22Rv1 (cell line): Measurements from ENCODE around the gene THOP1.

ENCODE experiments used
- H3K27ac ChIP-seq: fragments of 450-650 bp; 2 replicates; pipeline ENCODE4 v1.5.1; 2017
- ZFX ChIP-seq: fragments of 450-650 bp; IDR thresholded peaks from 2 replicates; pipeline ENCODE4 v1.6.1; 2017; ENCODE audit warnings: antibody characterized with exemption, borderline replicate concordance
- TF ChIP-seq, protein P1 (sequence below): fragments of 450-650 bp; IDR thresholded peaks from 2 replicates; pipeline ENCODE4 v1.5.1; 2017; ENCODE audit warnings: mild to moderate bottlenecking

The THOP1 gene

DNA sequence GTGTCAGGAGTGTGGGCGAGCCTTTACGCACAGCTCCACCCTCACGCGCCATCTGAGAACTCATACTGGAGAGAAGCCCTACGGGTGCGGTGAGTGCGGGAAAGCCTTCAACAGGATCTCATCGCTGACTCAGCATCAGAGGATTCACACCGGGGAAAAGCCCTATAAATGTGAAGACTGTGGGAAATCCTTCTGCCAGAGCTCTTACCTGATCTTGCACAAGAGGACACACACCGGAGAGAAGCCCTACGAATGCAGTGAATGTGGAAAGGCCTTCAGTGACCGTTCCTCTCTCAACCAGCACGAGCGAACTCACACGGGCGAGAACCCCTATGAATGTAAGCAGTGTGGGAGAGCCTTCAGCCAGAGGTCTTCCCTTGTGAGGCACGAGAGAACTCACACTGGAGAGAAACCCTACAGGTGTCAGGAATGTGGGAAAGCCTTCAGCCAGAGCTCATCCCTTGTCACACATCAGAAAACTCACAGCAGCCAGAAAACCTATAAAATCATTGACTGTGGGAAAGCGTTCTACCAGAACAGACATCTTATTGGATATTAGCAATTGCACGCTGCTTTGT lies 49.1 kb downstream of the THOP1 start:
- H3K27ac ChIP-seq = no peak overlapping the region
- TF ChIP-seq ZFX = no peak
- TF ChIP-seq, protein P1, sequence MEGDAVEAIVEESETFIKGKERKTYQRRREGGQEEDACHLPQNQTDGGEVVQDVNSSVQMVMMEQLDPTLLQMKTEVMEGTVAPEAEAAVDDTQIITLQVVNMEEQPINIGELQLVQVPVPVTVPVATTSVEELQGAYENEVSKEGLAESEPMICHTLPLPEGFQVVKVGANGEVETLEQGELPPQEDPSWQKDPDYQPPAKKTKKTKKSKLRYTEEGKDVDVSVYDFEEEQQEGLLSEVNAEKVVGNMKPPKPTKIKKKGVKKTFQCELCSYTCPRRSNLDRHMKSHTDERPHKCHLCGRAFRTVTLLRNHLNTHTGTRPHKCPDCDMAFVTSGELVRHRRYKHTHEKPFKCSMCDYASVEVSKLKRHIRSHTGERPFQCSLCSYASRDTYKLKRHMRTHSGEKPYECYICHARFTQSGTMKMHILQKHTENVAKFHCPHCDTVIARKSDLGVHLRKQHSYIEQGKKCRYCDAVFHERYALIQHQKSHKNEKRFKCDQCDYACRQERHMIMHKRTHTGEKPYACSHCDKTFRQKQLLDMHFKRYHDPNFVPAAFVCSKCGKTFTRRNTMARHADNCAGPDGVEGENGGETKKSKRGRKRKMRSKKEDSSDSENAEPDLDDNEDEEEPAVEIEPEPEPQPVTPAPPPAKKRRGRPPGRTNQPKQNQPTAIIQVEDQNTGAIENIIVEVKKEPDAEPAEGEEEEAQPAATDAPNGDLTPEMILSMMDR = no peak

DNA sequence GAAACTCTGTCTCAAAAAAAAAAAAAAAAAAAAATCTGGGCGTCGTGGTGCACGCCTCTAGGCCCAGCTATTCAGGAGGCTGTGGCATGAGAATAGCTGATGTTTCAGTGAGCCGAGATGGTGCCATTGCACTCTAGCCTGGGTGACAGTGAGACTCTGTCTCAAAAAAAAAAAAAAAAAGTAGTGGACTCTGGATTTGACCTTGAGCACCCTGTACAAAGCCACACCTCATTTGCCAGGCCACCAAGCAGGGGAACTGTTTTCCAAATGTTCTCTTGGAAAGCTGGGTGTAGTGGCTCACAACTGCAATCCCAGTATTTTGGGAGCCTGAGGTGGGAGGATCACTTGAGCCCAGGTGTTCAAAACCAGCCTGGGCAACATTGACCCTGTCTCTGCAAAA lies 52.1 kb downstream of the THOP1 start:
- TF ChIP-seq, protein P1 = no peak
- no peak for TF ChIP-seq ZFX
- H3K27ac ChIP-seq = no peak overlapping the region

DNA sequence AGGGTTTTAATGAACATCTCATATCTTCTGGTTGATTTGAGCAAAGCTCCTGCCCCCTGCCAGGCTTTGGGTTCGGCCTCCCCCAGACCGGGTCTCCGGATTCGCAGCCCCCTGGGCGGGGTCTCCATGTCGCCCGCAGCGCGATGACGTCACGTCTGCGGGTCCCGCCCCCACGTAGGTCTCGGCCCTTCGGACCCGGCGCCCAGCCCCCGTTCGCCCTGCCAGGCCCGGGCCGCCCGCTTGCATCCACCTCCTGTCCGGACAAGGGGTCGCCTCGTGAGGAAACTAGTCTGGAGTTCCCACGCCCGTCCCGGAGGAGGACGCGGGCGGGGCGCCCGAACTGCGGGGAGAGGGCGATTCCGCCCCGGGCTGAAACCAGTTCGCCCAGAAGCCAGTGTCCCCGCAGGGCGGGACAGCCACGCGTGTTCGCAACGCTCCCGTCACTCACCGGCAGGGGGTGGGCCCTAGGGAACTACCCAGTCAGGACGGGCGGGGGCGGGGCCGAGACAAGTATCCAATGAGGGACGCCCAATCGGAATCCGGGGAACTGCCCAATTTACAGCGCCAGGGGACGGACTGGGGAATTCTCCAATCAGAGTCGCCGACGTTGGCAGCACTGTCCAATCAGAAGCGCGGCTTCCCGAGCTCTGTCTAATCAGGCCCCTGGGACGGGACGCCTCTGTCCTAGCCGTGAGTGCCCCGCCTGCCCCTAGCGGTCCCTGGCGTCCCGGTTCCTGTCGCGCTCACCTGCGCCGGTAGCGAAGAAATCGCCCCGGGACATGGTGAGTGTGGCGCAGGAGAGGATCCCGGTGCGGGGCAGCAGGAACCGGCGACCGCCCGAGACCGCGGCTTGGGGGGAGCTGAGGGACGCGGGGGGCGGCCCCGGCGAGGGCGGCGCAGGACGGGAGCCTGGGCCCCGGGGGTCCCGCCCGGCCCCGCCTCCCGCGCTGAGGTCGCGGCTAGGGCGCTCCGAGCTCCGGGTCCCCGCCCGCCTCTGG lies 55.8 kb downstream of the THOP1 start, which contains the start of gene ZNF555:
Gene ZNF555, plus strand, starts transcription at position 682 of the 998 bp plus-strand sequence. Its CDS starts 98 bp downstream, at position 780.
- peak within 1 kb of the TSS; percentile 65 for H3K27ac ChIP-seq
- TF ChIP-seq ZFX = no peak
- TF ChIP-seq, protein P1 = peak; percentile 72

DNA sequence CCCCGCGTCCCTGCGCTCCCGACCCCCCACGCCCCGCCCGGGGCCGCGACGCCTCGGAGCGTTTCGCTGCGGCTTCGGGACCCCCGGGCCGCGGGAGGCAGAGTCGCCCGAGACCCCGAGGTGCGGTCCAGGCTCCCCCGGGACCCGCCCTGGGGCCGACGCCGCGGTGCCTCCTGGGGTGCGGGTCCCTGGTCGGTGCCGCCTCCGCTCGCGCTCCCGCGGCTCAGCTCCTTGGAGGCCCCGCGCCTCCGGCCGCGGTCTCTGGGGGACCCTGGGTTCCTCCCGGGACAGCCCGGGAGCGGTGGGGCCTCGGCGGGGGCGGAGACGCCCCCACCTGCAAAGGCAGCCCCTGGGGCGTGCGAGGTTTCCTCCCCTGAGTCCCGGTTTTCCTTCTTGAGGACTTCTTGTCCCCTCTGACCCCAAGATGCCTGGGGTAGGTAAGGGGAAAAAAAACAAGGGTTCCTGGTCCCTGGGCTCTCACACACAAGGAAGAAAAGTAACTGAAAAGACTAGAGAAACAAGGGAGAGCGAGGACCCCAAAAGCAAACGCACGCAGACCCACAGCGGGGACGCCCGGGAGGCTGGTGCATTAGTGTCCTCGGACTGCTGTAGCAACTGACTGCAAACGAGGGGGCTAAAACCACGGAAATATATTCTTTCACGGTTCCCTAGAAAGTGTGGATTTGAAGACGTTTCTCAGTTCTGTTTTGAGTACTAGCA lies 56.7 kb downstream of the THOP1 start:
- H3K27ac ChIP-seq = peak overlapping the region; percentile 65; the same call in 1 of the 2 replicates
- TF ChIP-seq, protein P1 = no peak
- no peak for TF ChIP-seq ZFX

DNA sequence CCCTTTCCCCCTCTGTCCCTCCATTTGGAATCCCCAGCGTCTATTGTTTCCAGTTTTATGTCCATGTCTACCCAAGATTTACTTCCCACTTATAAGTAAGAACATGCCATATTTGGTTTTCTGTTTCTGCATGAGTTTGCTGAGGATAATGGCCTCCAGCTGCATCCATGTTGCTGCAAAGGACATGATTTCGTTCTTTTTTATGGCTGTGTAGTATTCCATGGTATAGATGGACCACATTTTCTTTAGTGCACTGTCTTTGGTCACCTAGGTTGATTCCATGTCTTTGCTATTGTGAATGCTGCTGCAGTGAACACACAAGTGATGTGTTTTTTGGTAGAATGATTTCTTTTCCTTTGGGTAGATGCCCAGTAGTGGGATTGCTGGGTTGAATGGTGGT lies 59.8 kb downstream of the THOP1 start:
- no peak overlapping the region for H3K27ac ChIP-seq
- TF ChIP-seq ZFX = no peak
- TF ChIP-seq, protein P1 = no peak

DNA sequence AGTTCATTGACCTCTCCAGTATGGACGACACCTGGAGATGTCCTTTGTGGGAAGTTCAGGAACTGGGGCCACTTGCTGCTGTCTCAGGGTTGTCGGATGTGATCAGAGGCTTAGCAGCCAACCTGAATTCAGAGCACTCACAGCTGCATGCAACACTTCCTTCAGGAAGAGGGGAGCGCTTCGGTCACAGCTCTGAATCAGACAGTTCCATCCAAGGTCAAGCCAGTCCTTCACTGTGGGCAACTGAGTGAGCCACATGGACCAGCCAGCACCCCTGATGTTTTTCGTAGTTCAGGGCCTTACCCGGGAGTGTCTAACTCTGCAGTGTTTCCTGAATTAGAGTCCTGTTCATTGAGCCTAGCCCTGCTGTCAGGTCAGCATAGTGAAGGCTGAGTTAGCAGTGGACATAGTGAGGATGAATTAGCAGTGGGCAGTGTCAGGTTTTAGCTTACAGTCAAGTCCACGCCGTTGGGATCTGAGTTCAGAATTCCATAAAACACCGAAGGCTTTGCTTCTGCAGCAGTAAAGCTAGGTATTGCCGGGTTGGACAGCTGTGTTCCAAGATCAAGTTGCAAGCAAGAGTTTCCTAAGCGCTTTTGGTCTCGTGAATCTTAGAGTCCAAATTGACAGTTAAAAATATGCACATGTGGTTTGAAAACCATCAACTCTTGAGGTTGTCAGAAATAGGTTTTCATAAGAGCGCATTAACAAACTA lies 61.0 kb downstream of the THOP1 start:
- no peak for TF ChIP-seq ZFX
- TF ChIP-seq, protein P1 = no peak
- no peak overlapping the region for H3K27ac ChIP-seq
